Activated CD4-positive, alpha-beta T cell treated with anti-CD3 and anti-CD28 coated beads for 36 hours (primary cell): ENCODE data around the gene ANKS1B. TPM values are rescaled to one million over a fixed set of nuclear protein-coding genes. Genes with fewer than 3 reads are reported as not detected.
A peak's percentile ranks its signal among the peaks of the same experiment; 100 is the strongest.

Source experiments
- ATAC-seq: fragments of 200-7000 bp; cut with Tn5 transposase; one replicate; pipeline ENCODE4 v1.10.0; 2021; ENCODE audit warnings: mild to moderate bottlenecking, moderate library complexity
- CTCF ChIA-PET: fragments of 350-600 bp; sonication (Branson Sonifier 250); formaldehyde crosslinking; loops from one replicate; lab custom pipeline; 2021; ENCODE audit warnings: antibody characterized with exemption; lab: Charles Lee
- POLR2A ChIA-PET: fragments of 350-600 bp; sonication (Branson Sonifier 250); formaldehyde crosslinking; loops from one replicate; lab custom pipeline; 2021; ENCODE audit warnings: antibody characterized with exemption, inconsistent platforms; lab: Charles Lee
- DNase-seq: peaks from one replicate; pipeline ENCODE4 v3.0.0-alpha.2; 2020
- H3K27ac Mint-ChIP-seq: one replicate; pipeline ENCODE4 v1.8.0; 2021; ENCODE audit warnings: mixed read lengths
- H3K27me3 Mint-ChIP-seq: one replicate; pipeline ENCODE4 v1.8.0; 2021; ENCODE audit warnings: mixed read lengths
- H3K36me3 Mint-ChIP-seq: one replicate; pipeline ENCODE4 v1.8.0; 2021; ENCODE audit warnings: low read depth, mixed read lengths
- H3K4me1 Mint-ChIP-seq: one replicate; pipeline ENCODE4 v1.8.0; 2021; ENCODE audit warnings: mixed read lengths
- H3K4me3 Mint-ChIP-seq: one replicate; pipeline ENCODE4 v1.8.0; 2021; ENCODE audit warnings: mild to moderate bottlenecking, moderate library complexity, mixed read lengths
- H3K9me3 Mint-ChIP-seq: one replicate; pipeline ENCODE4 v1.8.0; 2021; ENCODE audit warnings: low read depth, mixed read lengths
- intact Hi-C, 2 experiments: fragments of 100-400 bp; cut with DNase I in 1 of 2; cut with micrococcal nuclease in 1 of 2; formaldehyde crosslinking; loops; one replicate each; pipeline versions ENCODE4 v1.14.2 to v1.15.1; 2022 to 2024; cut with DNase I, micrococcal nuclease
- total RNA-seq, 2 experiments: library from RNA; stranded (reverse); gene quantifications; one replicate each; pipeline ENCODE4 v1.2.3, GENCODE V29; 2021

ANKS1B gene
- total RNA-seq, 2 experiments from 2014 or later = 0.19 to 0.73 TPM

DNA sequence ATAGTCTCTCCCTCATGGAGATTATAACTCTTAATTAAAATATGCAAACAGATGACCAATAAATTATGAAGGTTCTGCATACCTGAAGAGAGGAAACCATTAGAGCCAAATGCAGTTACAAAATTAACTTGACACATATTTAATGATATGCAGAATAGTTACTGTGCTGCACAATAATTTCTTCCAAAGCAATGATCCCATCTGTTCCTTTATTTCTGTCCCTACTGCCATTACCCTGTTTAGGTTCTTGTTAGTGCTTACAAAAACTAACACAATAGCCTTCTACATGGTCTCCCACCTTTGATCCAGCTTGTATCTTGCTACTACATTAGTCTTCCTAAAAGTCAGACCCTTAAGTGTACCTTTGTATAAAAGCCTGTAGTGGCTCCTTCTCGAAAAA, 928.5 kb downstream of the ANKS1B start:
- H3K9me3 Mint-ChIP-seq = no peaks in the 10 kb centered on the region
- CTCF ChIA-PET = no interaction called here
- no peak overlapping the region for H3K4me3 Mint-ChIP-seq
- no peak overlapping the region for H3K27ac Mint-ChIP-seq
- POLR2A ChIA-PET = no interaction called here
- H3K36me3 Mint-ChIP-seq = no peaks in the 10 kb centered on the region
- intact Hi-C loops = no loop called here
- ATAC-seq (no peak), DNase-seq (no peak)
- H3K4me1 Mint-ChIP-seq = no peaks in the 10 kb centered on the region
- H3K27me3 Mint-ChIP-seq = no peaks in the 10 kb centered on the region

DNA sequence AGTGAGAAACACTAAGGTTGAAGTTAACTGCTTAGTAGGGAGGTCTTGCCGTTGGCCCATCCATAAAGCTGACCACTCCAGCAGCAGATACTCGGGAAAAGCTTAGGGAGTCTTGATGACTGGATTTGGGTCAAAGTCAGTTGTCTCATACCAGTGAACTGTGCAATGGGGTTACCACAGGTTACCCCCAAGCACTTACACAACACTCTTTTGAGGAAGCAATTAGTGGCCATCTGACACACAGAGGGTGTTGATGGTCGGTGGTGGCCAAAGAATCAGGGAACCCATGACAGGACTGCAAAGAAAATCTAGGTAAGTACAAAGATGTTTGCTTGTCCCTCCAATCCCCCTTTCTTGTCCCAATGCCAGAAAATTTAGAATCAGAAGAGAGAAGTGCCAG, 929.4 kb downstream of the ANKS1B start:
- intact Hi-C loops = no loop called here
- POLR2A ChIA-PET = no interaction called here
- no peaks in the 10 kb centered on the region for H3K4me1 Mint-ChIP-seq
- no peak for DNase-seq
- ATAC-seq = no peak
- CTCF ChIA-PET = no interaction called here
- no peak overlapping the region for H3K4me3 Mint-ChIP-seq
- no peak overlapping the region for H3K27ac Mint-ChIP-seq
- H3K36me3 Mint-ChIP-seq = no peaks in the 10 kb centered on the region
- H3K27me3 Mint-ChIP-seq = no peaks in the 10 kb centered on the region
- no peaks in the 10 kb centered on the region for H3K9me3 Mint-ChIP-seq

DNA sequence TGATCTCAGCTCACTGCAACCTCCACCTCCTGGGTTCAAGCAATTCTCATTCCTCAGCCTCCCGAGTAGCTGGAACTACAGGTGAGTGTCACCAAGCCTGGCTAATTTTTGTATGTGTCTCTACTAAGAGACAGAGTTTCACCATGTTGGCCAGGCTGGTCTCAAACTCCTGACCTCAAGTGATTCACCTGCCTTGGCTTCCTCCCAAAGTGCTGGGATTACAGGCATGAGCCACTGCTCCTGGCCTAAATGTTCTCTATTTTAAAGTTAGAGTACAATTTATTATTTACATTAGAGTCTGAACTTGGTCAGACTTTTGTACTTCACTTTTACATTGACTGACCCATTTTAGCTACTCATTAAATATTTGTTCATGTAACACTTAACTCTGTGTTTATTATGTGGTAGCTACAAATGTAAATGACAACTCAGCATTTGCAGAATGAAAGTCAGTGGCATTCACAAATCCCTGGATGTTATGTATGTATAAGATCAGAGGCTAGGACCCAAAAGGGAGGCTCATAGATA, 930.1 kb downstream of the ANKS1B start:
- H3K27me3 Mint-ChIP-seq = no peaks in the 10 kb centered on the region
- DNase-seq = no peak
- intact Hi-C loops = no loop called here
- no peak overlapping the region for H3K4me3 Mint-ChIP-seq
- no peak for ATAC-seq
- no peaks in the 10 kb centered on the region for H3K9me3 Mint-ChIP-seq
- no peak overlapping the region for H3K27ac Mint-ChIP-seq
- no peaks in the 10 kb centered on the region for H3K4me1 Mint-ChIP-seq
- CTCF ChIA-PET = no interaction called here
- no peaks in the 10 kb centered on the region for H3K36me3 Mint-ChIP-seq
- POLR2A ChIA-PET = no interaction called here

DNA sequence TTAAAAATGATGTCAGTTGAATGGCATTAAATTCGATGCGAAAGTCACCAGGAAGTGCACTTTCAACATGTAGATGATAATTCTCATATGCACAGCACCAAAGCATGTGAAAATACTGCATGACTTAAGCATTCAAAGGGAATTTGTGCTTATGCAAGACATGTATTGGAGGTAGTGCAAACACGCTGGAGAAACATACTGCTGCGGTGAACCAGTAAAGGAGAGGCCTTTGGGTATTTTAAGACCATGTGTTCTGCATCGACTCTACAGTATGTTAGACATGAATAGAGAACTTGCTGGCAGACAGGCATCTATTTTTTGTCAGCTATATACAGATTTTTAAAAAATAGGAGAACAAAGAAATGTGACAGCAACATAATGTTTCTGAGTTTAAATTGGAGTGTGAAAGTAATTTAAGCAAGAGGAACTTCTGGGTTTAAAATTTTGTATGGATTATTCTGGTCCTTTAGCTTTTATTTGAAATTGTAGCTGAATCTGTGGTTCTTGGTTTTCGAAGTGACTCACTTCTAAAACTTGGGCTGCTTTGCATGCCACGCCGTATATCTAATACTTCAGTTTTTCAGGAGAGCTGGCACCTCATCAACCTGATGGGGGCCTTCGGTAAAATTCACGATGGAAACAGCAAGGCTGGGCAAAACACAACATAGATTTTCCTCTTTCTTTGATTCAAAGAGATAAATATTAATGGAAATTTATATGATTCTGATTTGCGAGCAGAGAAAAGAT, 930.9 kb downstream of the ANKS1B start:
- DNase-seq (no peak), ATAC-seq (no peak)
- Mint-ChIP-seq H3K27ac (no peak overlapping the region), H3K4me3 (no peak overlapping the region), H3K27me3 (no peaks in the 10 kb centered on the region), H3K9me3 (no peaks in the 10 kb centered on the region), H3K36me3 (no peaks in the 10 kb centered on the region), H3K4me1 (no peaks in the 10 kb centered on the region)
- intact Hi-C loops = no loop called here
- POLR2A ChIA-PET = no interaction called here
- CTCF ChIA-PET = interaction anchor here (0.6 to 1.8 kb wide), 2 partner anchors 9 to 303 kb away, joined by 4 to 7 read pairs; no protein-coding TSS in a partner anchor

DNA sequence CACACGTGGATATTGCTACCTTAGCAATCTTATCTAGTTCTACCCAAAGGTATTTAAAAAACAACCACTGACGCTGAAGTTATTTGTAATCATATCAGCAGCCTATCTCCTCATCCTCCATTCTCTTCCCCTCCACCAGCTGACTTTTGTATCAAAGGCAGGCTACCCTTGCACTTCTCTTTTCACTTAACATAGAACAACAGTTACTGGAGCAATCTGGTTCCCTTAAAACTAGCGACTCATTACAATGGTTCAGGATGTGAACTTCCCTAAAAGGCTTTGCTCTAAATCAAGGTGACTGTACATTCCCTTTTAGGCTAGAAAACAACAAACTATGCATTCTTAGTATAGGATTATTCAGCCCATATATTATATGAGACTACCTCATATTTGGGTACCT, 935.0 kb downstream of the ANKS1B start:
- Mint-ChIP-seq H3K27me3 (no peaks in the 10 kb centered on the region), H3K4me3 (no peak overlapping the region), H3K9me3 (peaks cover 8% of the 10 kb centered on the region), H3K36me3 (no peaks in the 10 kb centered on the region), H3K4me1 (no peaks in the 10 kb centered on the region), H3K27ac (no peak overlapping the region)
- POLR2A ChIA-PET = no interaction called here
- ATAC-seq (no peak), DNase-seq (no peak)
- CTCF ChIA-PET = interaction anchor here (0.5 kb wide), 1 partner anchor 665 kb away, joined by 3 read pairs; no protein-coding TSS in a partner anchor
- intact Hi-C loops = no loop called here

DNA sequence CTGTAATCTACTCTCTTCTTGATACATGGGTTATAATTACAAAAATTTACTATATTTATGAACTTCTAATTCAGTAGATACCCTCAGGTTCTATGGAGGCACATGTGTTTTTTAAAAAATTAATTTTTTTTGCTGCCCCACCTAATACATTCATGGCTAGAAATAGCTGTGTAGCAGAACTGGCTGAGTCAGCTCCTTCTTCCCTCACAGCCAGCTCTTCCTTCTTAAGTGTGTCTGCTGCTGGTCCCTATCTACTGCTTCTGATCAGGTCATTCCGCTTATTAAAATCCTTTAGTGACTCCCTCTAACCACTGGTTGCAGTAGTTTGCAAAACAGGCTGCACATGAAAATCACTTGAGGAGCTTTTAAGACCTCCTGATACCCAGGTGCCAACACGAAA, 939.6 kb downstream of the ANKS1B start:
- no peak for ATAC-seq
- H3K36me3 Mint-ChIP-seq = no peaks in the 10 kb centered on the region
- peaks cover 8% of the 10 kb centered on the region for H3K9me3 Mint-ChIP-seq
- no peak overlapping the region for H3K27ac Mint-ChIP-seq
- ChIA-PET POLR2A (no interaction called here), CTCF (interaction anchor here (1.0 to 1.9 kb wide), 4 partner anchors 8 to 723 kb away, joined by 4 to 7 read pairs (median 5); no protein-coding TSS in a partner anchor)
- no peak for DNase-seq
- intact Hi-C loops = loop anchor here in 1 of 2 experiments (2.0 kb wide), 1 partner anchor 722 kb away; no protein-coding TSS in a partner anchor
- H3K27me3 Mint-ChIP-seq = peaks cover 5% of the 10 kb centered on the region
- no peaks in the 10 kb centered on the region for H3K4me1 Mint-ChIP-seq
- no peak overlapping the region for H3K4me3 Mint-ChIP-seq

DNA sequence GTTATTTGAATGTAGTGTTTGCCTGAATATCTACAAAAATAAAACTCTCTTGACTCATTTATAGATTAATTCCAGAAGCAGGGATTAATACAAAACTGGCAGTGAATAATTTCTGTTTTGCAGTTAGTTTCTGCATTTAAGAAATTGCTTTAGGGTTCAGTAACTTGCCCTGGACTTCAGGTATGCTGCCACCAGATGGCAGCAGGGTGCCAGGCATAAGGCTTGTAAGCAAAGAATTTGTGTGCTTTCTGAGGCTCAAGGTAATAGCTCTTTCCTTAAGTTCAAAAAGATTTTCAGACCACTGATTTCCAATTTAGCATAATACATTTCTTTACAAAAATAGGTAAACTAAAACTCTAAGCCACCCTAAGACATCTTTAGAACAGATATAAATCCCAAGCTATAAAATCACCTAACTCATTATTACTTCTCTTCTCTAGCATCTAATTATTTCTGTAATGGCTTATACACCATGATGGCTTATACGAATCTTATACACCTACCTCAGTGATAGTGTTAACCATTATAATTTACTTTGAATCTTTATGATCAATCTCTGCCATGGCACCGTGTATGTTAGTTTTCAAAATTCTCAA, 941.3 kb downstream of the ANKS1B start:
- peaks cover 8% of the 10 kb centered on the region for H3K9me3 Mint-ChIP-seq
- ATAC-seq = no peak

DNA sequence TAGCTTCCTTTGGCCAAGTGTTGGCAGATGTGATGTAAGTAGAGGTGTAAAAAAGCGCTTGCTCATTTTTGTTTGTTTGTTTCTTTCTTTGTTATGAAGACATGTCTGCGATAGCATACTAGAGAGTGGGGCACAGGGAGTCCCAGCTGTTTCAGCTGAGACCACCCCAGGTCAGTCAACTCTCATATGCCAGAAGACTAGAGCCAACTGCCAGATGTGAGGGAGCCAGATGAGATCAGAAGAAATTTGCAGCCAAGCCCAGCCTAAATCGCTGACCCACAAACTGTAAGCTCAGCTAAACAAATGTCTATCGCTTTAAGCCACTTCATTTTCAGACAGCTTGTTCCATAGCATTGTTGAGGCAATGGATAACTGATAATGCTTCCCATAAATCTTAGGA, 942.5 kb downstream of the ANKS1B start:
- Mint-ChIP-seq H3K27ac (no peak overlapping the region), H3K36me3 (no peaks in the 10 kb centered on the region), H3K4me1 (no peaks in the 10 kb centered on the region), H3K4me3 (no peak overlapping the region), H3K27me3 (peaks cover 7% of the 10 kb centered on the region), H3K9me3 (peaks cover 2% of the 10 kb centered on the region)
- intact Hi-C loops = loop anchor here (2.0 to 5.0 kb wide), 3 partner anchors 580 to 1513 kb away; no protein-coding TSS in a partner anchor
- no peak for ATAC-seq
- POLR2A ChIA-PET = no interaction called here
- CTCF ChIA-PET = interaction anchor here (0.8 to 1.6 kb wide), 3 partner anchors 27 to 578 kb away, joined by 3 to 4 read pairs (median 3); no protein-coding TSS in a partner anchor
- DNase-seq = no peak

More for the DNA sequence above, 941.3 kb downstream of the ANKS1B start:
- Mint-ChIP-seq H3K4me3 (no peak overlapping the region), H3K36me3 (no peaks in the 10 kb centered on the region), H3K27me3 (peaks cover 7% of the 10 kb centered on the region), H3K4me1 (no peaks in the 10 kb centered on the region), H3K27ac (no peak overlapping the region)
- ChIA-PET CTCF (interaction anchor here (0.7 to 2.4 kb wide), 12 partner anchors 9 to 1159 kb away, joined by 3 to 10 read pairs (median 3); no protein-coding TSS in a partner anchor), POLR2A (no interaction called here)
- intact Hi-C loops = loop anchor here (1.0 to 5.0 kb wide), 4 partner anchors 577 to 1511 kb away; no protein-coding TSS in a partner anchor
- peak; percentile 74 for DNase-seq

DNA sequence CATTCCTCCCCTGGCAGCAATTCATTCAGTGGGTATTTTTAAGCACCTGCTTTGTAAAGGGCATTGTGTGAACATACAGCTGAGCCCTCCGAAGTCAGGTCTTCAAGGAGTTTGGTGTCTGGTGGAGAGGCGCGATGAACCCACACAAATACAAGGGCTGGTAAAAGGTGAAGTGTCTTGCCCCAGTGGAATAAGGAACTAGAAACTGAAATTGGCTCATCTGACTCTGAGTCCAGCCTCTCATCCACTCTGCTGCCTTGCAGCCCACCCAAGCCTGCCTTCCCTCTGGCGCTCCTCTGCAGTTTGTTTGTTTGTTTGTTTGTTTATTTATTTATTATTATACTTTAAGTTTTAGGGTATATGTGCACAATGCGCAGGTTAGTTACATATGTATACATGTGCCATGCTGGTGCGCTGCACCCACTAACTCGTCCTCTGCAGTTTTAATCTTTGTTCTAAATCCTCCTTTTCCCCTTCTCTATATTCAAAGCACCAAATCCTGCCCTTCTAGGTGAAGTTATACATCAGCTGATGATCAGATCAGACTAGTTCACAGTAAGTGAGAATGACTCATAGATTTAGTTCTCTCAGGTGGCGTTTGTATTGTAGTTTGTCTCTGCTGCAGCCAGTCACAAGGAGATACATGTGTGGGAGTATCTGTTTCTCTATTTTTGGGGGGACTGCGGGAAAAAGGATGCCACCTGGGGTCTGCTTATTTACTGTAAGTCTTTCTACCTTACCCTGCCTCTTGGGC, 945.2 kb downstream of the ANKS1B start:
- Mint-ChIP-seq H3K4me3 (no peak overlapping the region), H3K36me3 (no peaks in the 10 kb centered on the region), H3K27me3 (peaks cover 7% of the 10 kb centered on the region), H3K4me1 (no peaks in the 10 kb centered on the region), H3K9me3 (no peaks in the 10 kb centered on the region), H3K27ac (no peak overlapping the region)
- CTCF ChIA-PET = no interaction called here
- ATAC-seq (no peak), DNase-seq (no peak)
- intact Hi-C loops = loop anchor here in 1 of 2 experiments (5.0 kb wide), 2 partner anchors 583 to 728 kb away; no protein-coding TSS in a partner anchor
- POLR2A ChIA-PET = no interaction called here

DNA sequence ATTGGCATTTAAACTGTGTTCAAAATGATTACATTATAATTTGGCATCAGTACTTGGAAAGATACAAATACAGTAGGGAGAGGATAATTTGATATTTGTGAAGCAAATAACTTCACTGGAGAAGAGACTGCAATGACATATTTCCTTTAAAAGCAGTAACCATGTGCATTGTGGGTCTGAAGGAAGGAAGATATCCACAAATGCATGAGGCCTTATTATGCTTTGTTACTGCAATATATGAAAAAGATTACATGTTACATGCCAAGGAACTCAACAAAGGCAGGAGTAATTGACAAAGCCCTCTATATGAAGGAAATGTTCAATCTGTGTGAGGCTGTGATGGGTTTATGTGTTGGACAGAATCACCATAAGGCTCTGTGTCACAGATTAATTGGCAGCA, 948.2 kb downstream of the ANKS1B start:
- H3K27ac Mint-ChIP-seq = no peak overlapping the region
- H3K4me3 Mint-ChIP-seq = no peak overlapping the region
- peaks cover 2% of the 10 kb centered on the region for H3K27me3 Mint-ChIP-seq
- no peaks in the 10 kb centered on the region for H3K36me3 Mint-ChIP-seq
- CTCF ChIA-PET = no interaction called here
- POLR2A ChIA-PET = no interaction called here
- no peak for DNase-seq
- H3K4me1 Mint-ChIP-seq = no peaks in the 10 kb centered on the region
- intact Hi-C loops = no loop called here
- peaks cover 2% of the 10 kb centered on the region for H3K9me3 Mint-ChIP-seq
- ATAC-seq = no peak

DNA sequence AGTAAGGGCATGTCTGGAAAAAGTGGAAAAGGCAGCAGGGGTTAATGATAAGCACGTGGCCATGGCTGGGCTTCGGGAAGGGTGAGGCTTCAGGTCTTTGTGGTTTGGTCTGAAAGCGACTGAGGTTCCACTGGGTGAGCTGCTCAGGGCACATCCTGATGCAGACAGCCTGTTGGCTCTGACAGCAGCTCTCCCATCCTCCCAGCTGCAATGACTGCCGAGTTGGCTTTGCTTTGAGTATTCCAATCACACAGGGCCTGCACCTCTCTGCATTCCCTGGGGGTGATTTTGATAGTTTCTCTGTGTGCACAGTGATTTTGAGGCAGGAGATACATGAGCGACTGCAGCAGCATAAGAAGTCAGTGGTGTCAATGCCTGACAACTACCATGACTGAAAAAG, 948.9 kb downstream of the ANKS1B start:
- no peak overlapping the region for H3K27ac Mint-ChIP-seq
- intact Hi-C loops = no loop called here
- ChIA-PET POLR2A (no interaction called here), CTCF (no interaction called here)
- peaks cover 2% of the 10 kb centered on the region for H3K27me3 Mint-ChIP-seq
- no peak overlapping the region for H3K4me3 Mint-ChIP-seq
- H3K36me3 Mint-ChIP-seq = no peaks in the 10 kb centered on the region
- DNase-seq (no peak), ATAC-seq (no peak)
- H3K9me3 Mint-ChIP-seq = peaks cover 2% of the 10 kb centered on the region
- no peaks in the 10 kb centered on the region for H3K4me1 Mint-ChIP-seq
